ENCODE results near the gene CSNK1G2. TPM values are rescaled to one million over a fixed set of nuclear protein-coding genes. Genes with fewer than 3 reads are reported as not detected.
A peak's percentile ranks its signal among the peaks of the same experiment; 100 is the strongest.

Gene CSNK1G2
- total and polyA plus RNA-seq, 2 of the 13 experiments (the other 11 are each of a cell fraction or from before 2014, with no cell fraction given): 53.8 to 72.5 TPM

- 0 out of 2 replicates have a peak, but pooled peaks have one; percentile 24 for TF ChIP-seq UBTF (CRISPR knock-in tag; IDR thresholded peaks at IDR 0.05)
- no peak for TF ChIP-seq ATF1 (CRISPR knock-in tag; IDR thresholded peaks at IDR 0.05)
- TF ChIP-seq MYPOP (CRISPR knock-in tag; IDR thresholded peaks at IDR 0.05): 0 out of 2 replicates have a peak, but pooled peaks have one; percentile 7
- 0 out of 2 replicates have a peak, but pooled peaks have one; percentile 8 for TF ChIP-seq ZNF800 (CRISPR knock-in tag; IDR thresholded peaks at IDR 0.05)
- TF ChIP-seq HINFP (CRISPR knock-in tag; IDR thresholded peaks at IDR 0.05; ENCODE audit: low read depth): no peak
- TF ChIP-seq ZNF687 (CRISPR knock-in tag; IDR thresholded peaks at IDR 0.05): 0 out of 2 replicates have a peak, but pooled peaks have one; percentile 32
- no peak for TF ChIP-seq KDM4B (CRISPR knock-in tag; IDR thresholded peaks at IDR 0.05)
- TF ChIP-seq ZNF512 (CRISPR knock-in tag; IDR thresholded peaks at IDR 0.05): no peak
- no peak for TF ChIP-seq HNRNPH1 (optimal IDR thresholded peaks at IDR 0.05; ENCODE audit: low read depth, low read length)
- TF ChIP-seq HIC2 (CRISPR knock-in tag; IDR thresholded peaks at IDR 0.05; ENCODE audit: low read depth): 0 out of 2 replicates have a peak, but pooled peaks have one; percentile 42
Observed at GRCh38 chr19:1908364-1908678, 32.7 kb upstream of the CSNK1G2 start (continued).
